ENCODE data around the gene EEPD1.

Gene EEPD1

GRCh38 chr7:36217211-36217960 lies 64.3 kb downstream of the EEPD1 start:
- DNase-seq, result peak; percentile 27
- Histone ChIP-seq H3K4me3 (ENCODE audit: low read depth in 1 of 2, low read length in 2 of 2) (no peak overlapping the region), H3K27me3 (ENCODE audit: insufficient read depth, low read length, poor library complexity) (no peaks in the 10 kb centered on the region), H3K4me2 (ENCODE audit: insufficient read depth, low read length) (no peak overlapping the region), H4K20me1 (ENCODE audit: insufficient read depth, low read length) (no peaks in the 10 kb centered on the region), H3K36me3 (ENCODE audit: insufficient read depth, low read length) (no peaks in the 10 kb centered on the region), H3K9ac (ENCODE audit: low read depth, low read length) (no peak overlapping the region), H3K27ac (ENCODE audit: low read length) (no peak overlapping the region), H3K79me2 (ENCODE audit: insufficient read depth, low read length) (no peaks in the 10 kb centered on the region), H2AFZ (ENCODE audit: low read depth, low read length) (no peak overlapping the region), H3K9me3 (ENCODE audit: insufficient read depth, low read length, severe bottlenecking) (no peaks in the 10 kb centered on the region), H3K4me1 (ENCODE audit: insufficient read depth, low read length) (no peaks in the 10 kb centered on the region)
- no peak for ATAC-seq (ENCODE audit: insufficient read depth, low read depth)
- TF ChIP-seq EZH2 (IDR thresholded peaks at IDR 0.05; ENCODE audit: borderline replicate concordance, low read depth, low read length, severe bottlenecking), result no peak
- no peak for TF ChIP-seq CTCF (IDR thresholded peaks at IDR 0.05; ENCODE audit: borderline replicate concordance, extremely low read depth, low read length, poor library complexity, severe bottlenecking)

GRCh38 chr7:36217961-36218284 lies 64.9 kb downstream of the EEPD1 start:
- no peak overlapping the region for H2AFZ ChIP-seq (ENCODE audit: low read depth, low read length)
- H3K4me1 ChIP-seq (ENCODE audit: insufficient read depth, low read length), result no peaks in the 10 kb centered on the region
- DNase-seq (no peak), ATAC-seq (ENCODE audit: insufficient read depth, low read depth) (no peak)
- H3K9me3 ChIP-seq (ENCODE audit: insufficient read depth, low read length, severe bottlenecking), result no peaks in the 10 kb centered on the region
- H3K79me2 ChIP-seq (ENCODE audit: insufficient read depth, low read length), result no peaks in the 10 kb centered on the region
- TF ChIP-seq CTCF (IDR thresholded peaks at IDR 0.05; ENCODE audit: borderline replicate concordance, extremely low read depth, low read length, poor library complexity, severe bottlenecking) (no peak), EZH2 (IDR thresholded peaks at IDR 0.05; ENCODE audit: borderline replicate concordance, low read depth, low read length, severe bottlenecking) (no peak)
- no peak overlapping the region for H3K4me3 ChIP-seq (ENCODE audit: low read depth in 1 of 2, low read length in 2 of 2)
- H4K20me1 ChIP-seq (ENCODE audit: insufficient read depth, low read length), result no peaks in the 10 kb centered on the region
- no peak overlapping the region for H3K4me2 ChIP-seq (ENCODE audit: insufficient read depth, low read length)
- no peak overlapping the region for H3K27ac ChIP-seq (ENCODE audit: low read length)
- no peaks in the 10 kb centered on the region for H3K27me3 ChIP-seq (ENCODE audit: insufficient read depth, low read length, poor library complexity)
- no peaks in the 10 kb centered on the region for H3K36me3 ChIP-seq (ENCODE audit: insufficient read depth, low read length)
- H3K9ac ChIP-seq (ENCODE audit: low read depth, low read length), result no peak overlapping the region

- H3K36me3 ChIP-seq (ENCODE audit: insufficient read depth, low read length), result no peaks in the 10 kb centered on the region
- H4K20me1 ChIP-seq (ENCODE audit: insufficient read depth, low read length), result no peaks in the 10 kb centered on the region
- no peak overlapping the region for H3K4me2 ChIP-seq (ENCODE audit: insufficient read depth, low read length)
- TF ChIP-seq EZH2 (IDR thresholded peaks at IDR 0.05; ENCODE audit: borderline replicate concordance, low read depth, low read length, severe bottlenecking), result no peak
- no peak for TF ChIP-seq CTCF (IDR thresholded peaks at IDR 0.05; ENCODE audit: borderline replicate concordance, extremely low read depth, low read length, poor library complexity, severe bottlenecking)
- H3K4me1 ChIP-seq (ENCODE audit: insufficient read depth, low read length), result no peaks in the 10 kb centered on the region
- ATAC-seq (ENCODE audit: insufficient read depth, low read depth) (no peak), DNase-seq (no peak)
- H3K4me3 ChIP-seq (ENCODE audit: low read depth in 1 of 2, low read length in 2 of 2), result no peak overlapping the region
- H3K79me2 ChIP-seq (ENCODE audit: insufficient read depth, low read length), result no peaks in the 10 kb centered on the region
- H3K27me3 ChIP-seq (ENCODE audit: insufficient read depth, low read length, poor library complexity), result no peaks in the 10 kb centered on the region
- no peaks in the 10 kb centered on the region for H3K9me3 ChIP-seq (ENCODE audit: insufficient read depth, low read length, severe bottlenecking)
- H3K27ac ChIP-seq (ENCODE audit: low read length), result no peak overlapping the region
- H3K9ac ChIP-seq (ENCODE audit: low read depth, low read length), result no peak overlapping the region
- no peak overlapping the region for H2AFZ ChIP-seq (ENCODE audit: low read depth, low read length)
These were observed 66.4 kb downstream of the EEPD1 start for GRCh38 chr7:36219429-36219828.

All from DND-41 (cell line).